ENCODE measurements around the gene ZYG11B. TPM values are rescaled to one million over a fixed set of nuclear protein-coding genes. Genes with fewer than 3 reads are reported as not detected.
"Not testable (repeated sequence)": the region's sequence is repeated elsewhere in the genome, so short reads cannot be mapped to it uniquely, and the experiment has no call there.

Gene ZYG11B
- total RNA-seq, 2 donors from 2014 or later, result 20.5 to 26.6 TPM

DNA sequence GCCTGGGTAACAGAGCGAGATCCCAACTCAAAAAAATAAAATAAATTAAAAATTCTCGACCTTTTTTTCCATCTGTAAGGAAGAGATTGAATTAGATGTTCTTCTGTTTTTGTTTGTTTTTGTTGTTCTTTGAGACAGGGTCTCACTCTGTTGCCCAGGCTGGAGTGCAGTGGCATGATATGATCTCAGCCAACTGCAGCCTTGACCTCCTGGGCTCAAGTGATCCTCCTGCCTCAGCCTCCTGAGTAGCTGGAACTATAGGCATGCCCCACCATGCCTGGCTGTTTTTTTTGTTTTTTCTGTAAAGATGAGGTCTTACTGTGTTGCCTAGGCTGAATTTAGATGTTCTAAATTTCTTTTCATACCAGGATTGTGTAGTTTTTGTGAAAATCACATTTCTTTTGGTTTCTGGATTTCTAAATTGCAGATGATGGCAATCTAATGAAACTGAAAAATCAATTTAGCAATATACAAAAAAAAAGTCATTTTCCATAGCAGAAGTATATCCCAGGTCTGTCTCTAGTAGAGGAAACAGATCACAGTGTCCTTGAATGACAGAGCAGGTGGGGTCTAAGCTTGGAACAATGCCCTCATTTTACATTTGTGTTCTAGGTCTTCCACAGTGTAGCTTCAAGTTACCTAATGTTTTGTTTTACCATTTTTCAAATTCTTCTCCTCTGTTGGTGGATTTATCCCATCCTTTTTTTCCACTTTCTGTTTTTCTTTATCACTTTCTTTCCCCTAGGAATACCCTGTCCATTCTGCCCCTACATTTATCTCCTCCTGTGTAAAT is 136.6 kb downstream of the ZYG11B start:
- Histone ChIP-seq H3K36me3 (no peaks in the 10 kb centered on the region), H3K9me3 (no peaks in the 10 kb centered on the region), H3K4me3 (no peak overlapping the region), H3K4me1 (no peaks in the 10 kb centered on the region), H3K27ac (no peak overlapping the region), H3K9ac (ENCODE audit: low read depth in 2 of 2, low read length in 2 of 2) (no peak overlapping the region), H3K27me3 (no peaks in the 10 kb centered on the region)
- TF ChIP-seq, protein P1, sequence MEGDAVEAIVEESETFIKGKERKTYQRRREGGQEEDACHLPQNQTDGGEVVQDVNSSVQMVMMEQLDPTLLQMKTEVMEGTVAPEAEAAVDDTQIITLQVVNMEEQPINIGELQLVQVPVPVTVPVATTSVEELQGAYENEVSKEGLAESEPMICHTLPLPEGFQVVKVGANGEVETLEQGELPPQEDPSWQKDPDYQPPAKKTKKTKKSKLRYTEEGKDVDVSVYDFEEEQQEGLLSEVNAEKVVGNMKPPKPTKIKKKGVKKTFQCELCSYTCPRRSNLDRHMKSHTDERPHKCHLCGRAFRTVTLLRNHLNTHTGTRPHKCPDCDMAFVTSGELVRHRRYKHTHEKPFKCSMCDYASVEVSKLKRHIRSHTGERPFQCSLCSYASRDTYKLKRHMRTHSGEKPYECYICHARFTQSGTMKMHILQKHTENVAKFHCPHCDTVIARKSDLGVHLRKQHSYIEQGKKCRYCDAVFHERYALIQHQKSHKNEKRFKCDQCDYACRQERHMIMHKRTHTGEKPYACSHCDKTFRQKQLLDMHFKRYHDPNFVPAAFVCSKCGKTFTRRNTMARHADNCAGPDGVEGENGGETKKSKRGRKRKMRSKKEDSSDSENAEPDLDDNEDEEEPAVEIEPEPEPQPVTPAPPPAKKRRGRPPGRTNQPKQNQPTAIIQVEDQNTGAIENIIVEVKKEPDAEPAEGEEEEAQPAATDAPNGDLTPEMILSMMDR (IDR thresholded peaks at IDR 0.05), result no peak
- no peak for DNase-seq
- intact Hi-C loops (cut with DNase I), result no loop called here

DNA sequence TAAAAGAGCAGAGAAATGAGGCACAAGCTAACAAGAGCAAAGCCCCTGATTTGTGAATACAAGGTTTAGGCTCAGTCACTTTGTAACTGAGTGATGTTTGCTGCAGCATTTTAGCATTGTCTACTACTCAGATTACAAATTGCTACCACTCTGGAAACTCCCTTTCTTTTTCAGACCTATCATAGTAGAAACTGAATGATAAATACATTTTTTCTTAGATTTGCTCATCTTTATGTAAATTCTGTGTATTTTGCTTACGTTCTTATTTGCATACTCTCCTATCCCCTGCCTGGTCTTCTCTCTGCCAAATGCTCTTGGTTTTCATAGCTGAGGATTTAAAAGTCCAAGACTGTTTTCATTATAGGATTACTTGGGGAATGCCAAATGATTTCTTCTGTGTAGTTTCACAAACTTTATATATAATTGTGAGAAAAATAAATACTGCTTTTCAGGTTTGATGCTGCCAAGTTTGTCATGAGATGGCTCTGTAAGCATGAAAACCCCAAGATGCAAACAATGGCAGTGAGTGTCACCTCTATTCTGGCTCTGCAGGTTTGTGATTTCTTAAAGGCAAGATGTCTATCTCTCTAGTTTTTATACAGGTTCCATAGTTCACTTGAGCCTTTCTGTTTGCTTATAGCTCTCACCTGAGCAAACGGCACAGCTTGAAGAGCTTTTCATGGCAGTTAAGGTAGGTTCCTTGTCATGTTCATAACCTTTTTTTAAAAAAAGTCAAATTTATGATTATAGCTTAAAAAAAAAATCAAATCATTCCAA is 141.0 kb downstream of the ZYG11B start:
- intact Hi-C loops (cut with DNase I), result no loop called here
- peak; percentile 21 for DNase-seq
- H3K9ac ChIP-seq (ENCODE audit: low read depth in 2 of 2, low read length in 2 of 2), result no peak overlapping the region
- H3K27ac ChIP-seq, result no peak overlapping the region
- no peaks in the 10 kb centered on the region for H3K9me3 ChIP-seq
- no peaks in the 10 kb centered on the region for H3K36me3 ChIP-seq
- H3K27me3 ChIP-seq, result no peaks in the 10 kb centered on the region
- TF ChIP-seq, protein P1 (IDR thresholded peaks at IDR 0.05), result no peak
- no peaks in the 10 kb centered on the region for H3K4me1 ChIP-seq
- no peak overlapping the region for H3K4me3 ChIP-seq

DNA sequence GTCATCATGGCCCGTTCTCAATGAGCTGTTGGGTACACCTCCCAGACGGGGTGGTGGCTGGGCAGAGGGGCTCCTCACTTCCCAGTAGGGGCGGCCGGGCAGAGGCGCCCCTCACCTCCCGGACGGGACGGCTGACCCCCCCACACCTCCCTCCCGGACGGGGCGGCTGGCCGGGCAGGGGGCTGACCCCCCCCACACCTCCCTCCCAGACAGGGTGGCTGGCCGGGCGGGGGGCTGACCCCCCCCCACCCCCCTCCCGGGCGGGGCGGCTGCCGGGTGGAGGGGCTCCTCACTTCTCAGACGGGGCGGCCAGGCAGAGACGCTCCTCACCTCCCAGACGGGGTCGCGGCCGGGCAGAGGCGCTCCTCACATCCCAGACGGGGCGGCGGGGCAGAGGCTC is 143.5 kb downstream of the ZYG11B start:
- intact Hi-C loops (cut with DNase I), result not testable (repeated sequence)

DNA sequence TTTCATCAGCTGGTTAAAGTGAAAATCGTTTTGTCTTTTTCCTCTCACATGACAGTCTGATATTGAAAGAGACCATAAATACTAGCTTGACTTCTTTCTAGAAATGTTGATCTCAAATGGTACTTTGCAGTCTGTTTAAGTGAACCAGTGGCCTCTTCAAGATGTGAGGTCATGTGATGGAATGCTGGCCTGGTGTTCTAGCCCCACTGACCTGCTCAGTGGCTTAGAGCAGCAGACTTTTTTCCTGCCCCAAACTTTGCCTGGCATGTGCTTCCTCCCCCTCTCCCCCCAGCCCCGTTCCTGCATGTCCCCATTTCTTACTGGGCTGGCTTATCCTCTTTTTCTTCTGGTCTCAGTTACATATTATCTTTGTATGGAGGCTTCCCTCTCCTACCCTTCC is 150.6 kb downstream of the ZYG11B start:
- Histone ChIP-seq H3K27ac (no peak overlapping the region), H3K27me3 (no peaks in the 10 kb centered on the region), H3K9ac (ENCODE audit: low read depth in 2 of 2, low read length in 2 of 2) (no peak overlapping the region), H3K4me1 (no peaks in the 10 kb centered on the region), H3K36me3 (no peaks in the 10 kb centered on the region), H3K4me3 (no peak overlapping the region), H3K9me3 (no peaks in the 10 kb centered on the region)
- intact Hi-C loops (cut with DNase I), result no loop called here
- DNase-seq, result no peak
- TF ChIP-seq, protein P1 (IDR thresholded peaks at IDR 0.05), result no peak

More for the DNA sequence above, 143.5 kb downstream of the ZYG11B start:
- H3K4me3 ChIP-seq; H3K27me3 ChIP-seq; H3K9ac ChIP-seq (ENCODE audit: low read depth in 2 of 2, low read length in 2 of 2); H3K27ac ChIP-seq; H3K4me1 ChIP-seq; H3K36me3 ChIP-seq; H3K9me3 ChIP-seq; DNase-seq: not testable (repeated sequence)

Other genes with a start within 250 kb of the ZYG11B start
- gene TUT4, start 173.4 kb upstream of the ZYG11B start, total RNA-seq, result 10 to 100 TPM; 20.0 to 27.4 TPM
- gene GPX7, start 124.1 kb upstream of the ZYG11B start, total RNA-seq, result 1 to 10 TPM; 1.8 to 6.0 TPM
- under 1 TPM in 1 of 2 donors, not detected in 1; 0.22 TPM for gene SHISAL2A, start 93.3 kb upstream of the ZYG11B start, total RNA-seq
- 10 to 100 TPM; 14.8 to 23.8 TPM for gene COA7, start 28.1 kb upstream of the ZYG11B start, total RNA-seq
- under 1 TPM; 0.05 to 0.22 TPM for gene ZYG11A, start 116.3 kb downstream of the ZYG11B start, total RNA-seq
- gene ECHDC2, start 195.3 kb downstream of the ZYG11B start, total RNA-seq, result 100 to 1,000 TPM in 1 of 2 donors, 10 to 100 TPM in 1; 94.4 to 105 TPM
- gene SCP2, start 200.8 kb downstream of the ZYG11B start, total RNA-seq, result 100 to 1,000 TPM; 178 to 325 TPM

All from colonic mucosa (tissue), 4 donors.